ENCODE measurements around the gene CDNF. TPM values are rescaled to one million over a fixed set of nuclear protein-coding genes. Genes with fewer than 3 reads are reported as not detected.

Gene CDNF
- total RNA-seq, 4 donors from 2014 or later: 2.6 to 9.4 (median 3.8) TPM

GRCh38 chr10:14774214-14774580 is 63.6 kb downstream of the CDNF start:
- WGBS, 2 donors: 91 to 96% methylated on average over 17 to 22 of the region's 22 CpGs
- TF ChIP-seq POLR2A (IDR thresholded peaks at IDR 0.05): no peak
- TF ChIP-seq, protein P1, sequence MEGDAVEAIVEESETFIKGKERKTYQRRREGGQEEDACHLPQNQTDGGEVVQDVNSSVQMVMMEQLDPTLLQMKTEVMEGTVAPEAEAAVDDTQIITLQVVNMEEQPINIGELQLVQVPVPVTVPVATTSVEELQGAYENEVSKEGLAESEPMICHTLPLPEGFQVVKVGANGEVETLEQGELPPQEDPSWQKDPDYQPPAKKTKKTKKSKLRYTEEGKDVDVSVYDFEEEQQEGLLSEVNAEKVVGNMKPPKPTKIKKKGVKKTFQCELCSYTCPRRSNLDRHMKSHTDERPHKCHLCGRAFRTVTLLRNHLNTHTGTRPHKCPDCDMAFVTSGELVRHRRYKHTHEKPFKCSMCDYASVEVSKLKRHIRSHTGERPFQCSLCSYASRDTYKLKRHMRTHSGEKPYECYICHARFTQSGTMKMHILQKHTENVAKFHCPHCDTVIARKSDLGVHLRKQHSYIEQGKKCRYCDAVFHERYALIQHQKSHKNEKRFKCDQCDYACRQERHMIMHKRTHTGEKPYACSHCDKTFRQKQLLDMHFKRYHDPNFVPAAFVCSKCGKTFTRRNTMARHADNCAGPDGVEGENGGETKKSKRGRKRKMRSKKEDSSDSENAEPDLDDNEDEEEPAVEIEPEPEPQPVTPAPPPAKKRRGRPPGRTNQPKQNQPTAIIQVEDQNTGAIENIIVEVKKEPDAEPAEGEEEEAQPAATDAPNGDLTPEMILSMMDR (IDR thresholded peaks at IDR 0.05): no peak
- intact Hi-C loops (cut with DNase I): no loop called here
- Histone ChIP-seq H3K27ac (no peak overlapping the region), H3K9me3 (no peaks in the 10 kb centered on the region), H3K4me3 (replicated peaks in 1 of 3) (no peak overlapping the region), H3K4me1 (no peaks in the 10 kb centered on the region), H3K27me3 (no peaks in the 10 kb centered on the region), H3K36me3 (no peaks in the 10 kb centered on the region)
- DNase-seq: no peak

- Histone ChIP-seq H3K27ac (no peak overlapping the region), H3K4me3 (replicated peaks in 1 of 3) (no peak overlapping the region), H3K27me3 (no peaks in the 10 kb centered on the region), H3K36me3 (no peaks in the 10 kb centered on the region), H3K4me1 (no peaks in the 10 kb centered on the region), H3K9me3 (no peaks in the 10 kb centered on the region)
- no peak for DNase-seq
- TF ChIP-seq, protein P1 (IDR thresholded peaks at IDR 0.05): no peak
- no peak for TF ChIP-seq POLR2A (IDR thresholded peaks at IDR 0.05)
- intact Hi-C loops (cut with DNase I): no loop called here
- 80 to 86% methylated on average over 10 of the region's 10 CpGs for WGBS, 2 donors
These were observed 64.2 kb downstream of the CDNF start for GRCh38 chr10:14773551-14774213.

DNA sequence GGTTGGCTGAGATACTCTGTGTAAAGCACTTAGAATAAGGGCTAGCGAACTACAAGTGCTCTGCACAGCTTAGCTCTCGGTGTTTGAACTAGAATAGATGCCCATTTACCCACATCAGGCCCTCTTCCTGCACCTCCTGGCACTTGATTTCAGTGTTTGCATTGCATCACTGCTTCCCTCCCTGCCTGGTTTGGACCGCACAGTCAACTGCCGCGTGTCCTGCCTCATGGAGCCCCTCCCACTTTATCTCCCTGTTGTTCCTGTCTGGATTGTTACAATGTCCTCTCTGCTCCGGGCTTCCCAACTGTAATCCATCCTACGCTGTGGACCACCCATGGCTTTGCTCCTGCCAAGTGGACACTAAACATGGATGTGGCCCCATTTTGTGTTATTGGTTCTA is 65.4 kb downstream of the CDNF start:
- Histone ChIP-seq H3K27me3 (no peaks in the 10 kb centered on the region), H3K4me3 (replicated peaks in 1 of 3) (no peak overlapping the region), H3K9me3 (no peaks in the 10 kb centered on the region), H3K4me1 (no peaks in the 10 kb centered on the region), H3K36me3 (no peaks in the 10 kb centered on the region), H3K27ac (no peak overlapping the region)
- intact Hi-C loops (cut with DNase I): no loop called here
- no peak for TF ChIP-seq POLR2A (IDR thresholded peaks at IDR 0.05)
- TF ChIP-seq, protein P1 (IDR thresholded peaks at IDR 0.05): no peak
- peak in 1 of 2 donors; percentile 18 for DNase-seq
- WGBS, 2 donors: 40 to 44% methylated on average over 7 of the region's 7 CpGs

DNA sequence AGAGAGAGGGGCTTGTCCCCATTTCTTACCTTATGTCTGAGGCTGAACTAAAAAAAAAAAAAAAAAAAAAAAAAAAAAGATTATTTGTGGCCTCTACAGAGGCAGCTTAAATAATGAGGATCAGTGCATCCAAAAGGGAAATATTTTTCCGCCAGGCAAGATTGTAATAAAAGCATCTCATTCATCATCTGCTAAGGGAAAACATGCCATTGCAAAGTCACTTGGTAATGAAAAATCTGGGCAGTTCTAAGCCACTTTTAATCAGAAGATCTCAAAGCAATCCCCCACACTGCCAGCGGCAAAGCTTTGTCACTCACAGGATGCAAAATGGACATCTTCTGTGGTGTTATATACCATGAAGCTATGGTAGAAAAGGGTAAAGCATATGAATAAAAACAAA is 66.9 kb downstream of the CDNF start:
- Histone ChIP-seq H3K9me3 (no peaks in the 10 kb centered on the region), H3K4me3 (replicated peaks in 1 of 3) (no peak overlapping the region), H3K4me1 (no peaks in the 10 kb centered on the region), H3K27ac (no peak overlapping the region), H3K27me3 (no peaks in the 10 kb centered on the region), H3K36me3 (no peaks in the 10 kb centered on the region)
- DNase-seq: no peak
- no peak for TF ChIP-seq POLR2A (IDR thresholded peaks at IDR 0.05)
- TF ChIP-seq, protein P1 (IDR thresholded peaks at IDR 0.05): no peak
- intact Hi-C loops (cut with DNase I): no loop called here
- WGBS, 2 donors: 84 to 90% methylated on average over 2 of the region's 2 CpGs

Other genes starting within 250 kb of the CDNF start
- 10 to 100 TPM; 12.3 to 41.3 (median 31.8) TPM for gene FAM107B, start 63.1 kb downstream of the CDNF start, total RNA-seq
- gene HSPA14, start 269 bp upstream of the CDNF start, total RNA-seq: 10 to 100 TPM; 11.1 to 19.2 (median 16.7) TPM
- gene MSANTD7, start 269 bp upstream of the CDNF start, total RNA-seq: 10 to 100 TPM in 3 of 4 donors, 1 to 10 TPM in 1; 9.0 to 14.6 (median 11.5) TPM
- 1 to 10 TPM; 5.1 to 9.6 (median 8.7) TPM for gene SUV39H2, start 40.8 kb upstream of the CDNF start, total RNA-seq
- gene DCLRE1C, start 116.1 kb upstream of the CDNF start, total RNA-seq: 10 to 100 TPM; 14.9 to 19.2 (median 17.2) TPM
- not detected for gene MEIG1, start 121.4 kb upstream of the CDNF start, total RNA-seq
- gene OLAH, start 205.9 kb upstream of the CDNF start, total RNA-seq: 1 to 10 TPM in 1 of 4 donors, not detected in 3; 4.8 TPM

All from thyroid gland (tissue), 4 donors.